Osteocyte (in vitro differentiated cells): ENCODE results near the gene NPSR1. TPM values are rescaled to one million over a fixed set of nuclear protein-coding genes. Genes with fewer than 3 reads are reported as not detected.

ENCODE experiments used
- DNase-seq: peaks from one replicate; pipeline ENCODE4 v3.0.0; 2021; ENCODE audit warnings: mixed read lengths; ENCODE audit not compliant: unreplicated experiment; ENCODE audit errors: extremely low spot score
- H3K27ac Mint-ChIP-seq: one replicate; pipeline ENCODE4 v1.8.0; 2021; ENCODE audit warnings: mild to moderate bottlenecking, mixed read lengths; ENCODE audit not compliant: unreplicated experiment
- H3K27me3 Mint-ChIP-seq: one replicate; pipeline ENCODE4 v1.8.0; 2021; ENCODE audit warnings: mixed read lengths; ENCODE audit not compliant: unreplicated experiment
- H3K36me3 Mint-ChIP-seq: one replicate; pipeline ENCODE4 v1.8.0; 2021; ENCODE audit warnings: mixed read lengths; ENCODE audit not compliant: unreplicated experiment
- H3K4me1 Mint-ChIP-seq: one replicate; pipeline ENCODE4 v1.8.0; 2021; ENCODE audit warnings: mixed read lengths; ENCODE audit not compliant: unreplicated experiment
- H3K4me3 Mint-ChIP-seq: one replicate; pipeline ENCODE4 v1.8.0; 2021; ENCODE audit warnings: mild to moderate bottlenecking, moderate library complexity, mixed read lengths; ENCODE audit not compliant: unreplicated experiment
- H3K9me3 Mint-ChIP-seq: one replicate; pipeline ENCODE4 v1.8.0; 2021; ENCODE audit warnings: mixed read lengths; ENCODE audit not compliant: unreplicated experiment
- total RNA-seq: library from RNA; stranded (reverse); gene quantifications from 2 replicates; pipeline ENCODE4 v1.2.1, GENCODE V29; 2021
- TF ChIP-seq, protein P1 (sequence below): fragments of 200-600 bp; sonication (generic); IDR thresholded peaks from 2 replicates; pipeline ENCODE4 v1.5.0; 2021; ENCODE audit warnings: antibody characterized with exemption, mild to moderate bottlenecking, moderate library complexity

NPSR1 gene
- total RNA-seq, 1 donor from 2014 or later: not detected

DNA sequence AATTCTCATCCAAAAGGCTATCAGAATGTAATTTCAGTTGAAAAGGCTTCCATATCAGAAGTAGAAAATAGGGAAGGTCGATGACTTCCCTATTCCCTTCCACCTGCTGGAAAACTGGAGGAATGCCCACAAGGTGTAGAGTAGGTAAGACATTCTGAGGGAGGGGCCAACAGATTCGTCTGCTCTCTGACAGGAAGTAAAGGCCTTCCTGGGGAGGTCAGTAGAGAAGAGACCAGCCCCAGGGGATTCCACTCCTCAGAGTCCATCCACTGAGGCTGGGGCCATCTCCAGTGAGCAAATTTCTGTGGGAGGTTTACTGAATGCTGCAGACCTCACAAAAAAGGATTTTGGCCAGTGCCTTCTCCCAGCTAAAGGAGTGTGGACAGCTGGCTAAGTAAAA, 19.5 kb downstream of the NPSR1 start:
- DNase-seq: no peak
- TF ChIP-seq, protein P1, sequence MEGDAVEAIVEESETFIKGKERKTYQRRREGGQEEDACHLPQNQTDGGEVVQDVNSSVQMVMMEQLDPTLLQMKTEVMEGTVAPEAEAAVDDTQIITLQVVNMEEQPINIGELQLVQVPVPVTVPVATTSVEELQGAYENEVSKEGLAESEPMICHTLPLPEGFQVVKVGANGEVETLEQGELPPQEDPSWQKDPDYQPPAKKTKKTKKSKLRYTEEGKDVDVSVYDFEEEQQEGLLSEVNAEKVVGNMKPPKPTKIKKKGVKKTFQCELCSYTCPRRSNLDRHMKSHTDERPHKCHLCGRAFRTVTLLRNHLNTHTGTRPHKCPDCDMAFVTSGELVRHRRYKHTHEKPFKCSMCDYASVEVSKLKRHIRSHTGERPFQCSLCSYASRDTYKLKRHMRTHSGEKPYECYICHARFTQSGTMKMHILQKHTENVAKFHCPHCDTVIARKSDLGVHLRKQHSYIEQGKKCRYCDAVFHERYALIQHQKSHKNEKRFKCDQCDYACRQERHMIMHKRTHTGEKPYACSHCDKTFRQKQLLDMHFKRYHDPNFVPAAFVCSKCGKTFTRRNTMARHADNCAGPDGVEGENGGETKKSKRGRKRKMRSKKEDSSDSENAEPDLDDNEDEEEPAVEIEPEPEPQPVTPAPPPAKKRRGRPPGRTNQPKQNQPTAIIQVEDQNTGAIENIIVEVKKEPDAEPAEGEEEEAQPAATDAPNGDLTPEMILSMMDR: no peak
- Mint-ChIP-seq H3K27me3 (no peaks in the 10 kb centered on the region), H3K4me1 (no peaks in the 10 kb centered on the region), H3K27ac (no peak overlapping the region), H3K4me3 (no peak overlapping the region), H3K9me3 (no peaks in the 10 kb centered on the region), H3K36me3 (no peaks in the 10 kb centered on the region)

DNA sequence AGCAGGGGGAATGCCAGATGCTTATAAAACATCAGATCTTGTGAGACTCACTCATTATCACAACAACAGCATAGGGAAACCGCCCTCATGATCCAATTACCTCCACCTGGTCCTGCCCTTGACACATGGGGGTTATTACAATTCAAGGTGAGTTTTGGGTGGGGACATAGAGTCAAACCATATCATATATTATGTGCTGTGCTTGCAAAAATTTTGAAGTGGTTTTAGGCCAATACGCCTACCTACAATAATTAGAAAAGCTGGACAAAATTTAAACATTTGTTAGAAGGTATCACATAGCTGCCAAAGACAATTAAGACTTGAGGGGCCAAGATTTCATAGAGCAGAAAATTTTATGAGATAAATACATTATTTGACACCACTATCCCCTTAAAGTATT, 29.5 kb downstream of the NPSR1 start:
- H3K4me3 Mint-ChIP-seq: no peak overlapping the region
- no peak overlapping the region for H3K27ac Mint-ChIP-seq
- no peak for DNase-seq
- TF ChIP-seq, protein P1: no peak
- H3K9me3 Mint-ChIP-seq: peaks cover 11% of the 10 kb centered on the region
- no peaks in the 10 kb centered on the region for H3K27me3 Mint-ChIP-seq
- no peaks in the 10 kb centered on the region for H3K36me3 Mint-ChIP-seq
- H3K4me1 Mint-ChIP-seq: no peaks in the 10 kb centered on the region

DNA sequence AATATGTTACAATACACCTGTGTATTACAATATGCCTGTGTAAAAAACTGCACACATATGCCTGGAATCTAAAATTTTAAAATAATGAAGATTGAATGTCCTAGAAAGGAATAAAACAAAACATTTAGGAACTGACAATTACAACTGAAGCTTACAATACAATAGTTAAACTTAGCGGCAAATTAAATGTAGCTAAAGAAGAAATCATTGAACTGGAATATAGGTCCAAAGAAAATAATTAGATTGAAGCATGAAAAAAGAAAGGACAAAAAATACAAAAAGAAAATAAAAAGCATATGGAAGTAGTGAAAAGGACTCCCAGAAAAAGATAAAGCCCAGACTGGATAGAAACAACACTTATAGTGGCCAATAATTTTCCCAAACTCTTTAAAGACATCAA, 38.4 kb downstream of the NPSR1 start:
- H3K36me3 Mint-ChIP-seq: no peaks in the 10 kb centered on the region
- peaks cover 38% of the 10 kb centered on the region for H3K9me3 Mint-ChIP-seq
- H3K4me1 Mint-ChIP-seq: no peaks in the 10 kb centered on the region
- TF ChIP-seq, protein P1: no peak
- H3K4me3 Mint-ChIP-seq: no peak overlapping the region
- DNase-seq: no peak
- no peak overlapping the region for H3K27ac Mint-ChIP-seq
- no peaks in the 10 kb centered on the region for H3K27me3 Mint-ChIP-seq

DNA sequence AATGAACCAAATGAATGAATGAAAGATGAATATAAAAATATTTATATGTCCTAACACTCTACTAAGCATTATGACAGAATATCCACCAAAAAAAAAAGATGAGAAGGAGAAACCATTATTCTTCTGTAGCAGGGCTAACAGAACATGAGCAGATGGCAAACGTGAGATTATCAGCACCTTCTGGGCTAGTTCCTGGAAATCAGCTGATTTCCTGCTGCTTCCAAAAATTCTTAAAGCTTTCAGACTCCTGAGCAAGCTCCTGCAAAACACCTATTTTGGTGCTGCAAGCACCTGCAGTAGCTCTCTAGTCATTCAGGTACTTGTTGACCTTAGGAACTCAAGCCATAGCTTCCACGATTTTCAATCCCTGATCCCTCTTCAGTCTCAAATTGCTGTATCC, 51.8 kb downstream of the NPSR1 start:
- Mint-ChIP-seq H3K4me1 (no peaks in the 10 kb centered on the region), H3K27ac (no peak overlapping the region)

DNA sequence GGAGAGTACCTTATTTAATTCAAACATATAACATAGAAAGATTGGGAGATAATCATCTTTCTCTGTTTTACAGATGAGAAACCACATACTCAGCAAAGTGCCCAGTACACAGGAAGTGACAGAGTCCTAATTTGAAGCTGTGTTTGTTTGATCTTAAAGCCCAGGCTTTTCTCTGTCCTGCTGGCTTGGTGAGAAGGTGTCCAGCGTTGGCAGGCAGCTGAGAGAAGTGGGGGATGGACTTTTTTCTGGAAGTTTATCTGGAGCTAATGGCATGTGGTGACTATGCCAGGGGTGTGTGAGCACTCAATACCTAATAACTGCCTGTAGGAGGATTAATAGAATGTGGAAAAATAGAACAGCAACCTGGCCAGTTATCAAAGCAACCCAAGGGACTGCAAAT, 60.8 kb downstream of the NPSR1 start:
- no peaks in the 10 kb centered on the region for H3K9me3 Mint-ChIP-seq
- H3K4me3 Mint-ChIP-seq: no peak overlapping the region
- H3K27me3 Mint-ChIP-seq: peaks cover 4% of the 10 kb centered on the region
- no peaks in the 10 kb centered on the region for H3K4me1 Mint-ChIP-seq
- no peak overlapping the region for H3K27ac Mint-ChIP-seq
- no peak for DNase-seq
- H3K36me3 Mint-ChIP-seq: no peaks in the 10 kb centered on the region
- TF ChIP-seq, protein P1: no peak

More for the DNA sequence above, 51.8 kb downstream of the NPSR1 start:
- no peaks in the 10 kb centered on the region for H3K36me3 Mint-ChIP-seq
- DNase-seq: no peak
- no peaks in the 10 kb centered on the region for H3K9me3 Mint-ChIP-seq
- H3K4me3 Mint-ChIP-seq: no peak overlapping the region
- no peaks in the 10 kb centered on the region for H3K27me3 Mint-ChIP-seq
- TF ChIP-seq, protein P1: no peak
